CD8-positive, alpha-beta memory T cell (primary cell): Measurements from ENCODE around the gene RIF1. TPM values are rescaled to one million over a fixed set of nuclear protein-coding genes. Genes with fewer than 3 reads are reported as not detected.

Experiments used
- CTCF ChIA-PET: fragments of 350-600 bp; sonication (Branson Sonifier 250); formaldehyde crosslinking; loops from one replicate; lab custom pipeline; 2021; ENCODE audit warnings: antibody characterized with exemption; lab: Charles Lee
- POLR2A ChIA-PET: fragments of 350-600 bp; sonication (Branson Sonifier 250); formaldehyde crosslinking; loops from one replicate; lab custom pipeline; 2021; ENCODE audit warnings: antibody characterized with exemption; lab: Charles Lee
- DNase-seq, 5 donors: peaks; one replicate each; pipeline versions ENCODE4 v3.0.0 to v3.0.0-alpha.2; 2020 to 2022; ENCODE audit warnings: mixed read lengths in 1 of 5
- H3K27ac ChIP-seq: one replicate; pipeline ENCODE4 v1.7.0; 2013; ENCODE audit warnings: low read depth, mild to moderate bottlenecking, low read length, moderate library complexity
- H3K27me3 ChIP-seq: 2 replicates; pipeline ENCODE4 v1.7.0; 2013; ENCODE audit warnings: low read length, mild to moderate bottlenecking; ENCODE audit not compliant: insufficient read depth, poor library complexity, severe bottlenecking
- H3K36me3 ChIP-seq: 2 replicates; pipeline ENCODE4 v1.7.0; 2013; ENCODE audit warnings: mild to moderate bottlenecking, low read length, moderate library complexity; ENCODE audit not compliant: insufficient read depth
- H3K4me1 ChIP-seq: 2 replicates; pipeline ENCODE4 v1.7.0; 2013; ENCODE audit warnings: mild to moderate bottlenecking, low read length, moderate library complexity; ENCODE audit not compliant: insufficient read depth
- H3K4me3 ChIP-seq: 2 replicates; pipeline ENCODE4 v1.7.0; 2013; ENCODE audit warnings: mild to moderate bottlenecking, low read length
- H3K9me3 ChIP-seq: 2 replicates; pipeline ENCODE4 v1.7.0; 2013; ENCODE audit warnings: mild to moderate bottlenecking, low read length
- H3K27ac Mint-ChIP-seq, 8 donors: one replicate each; pipeline ENCODE4 v1.8.0; 2020 to 2021; ENCODE audit warnings: mixed read lengths in 8 of 8, mild to moderate bottlenecking in 6 of 8, inconsistent platforms in 3 of 8, moderate library complexity in 3 of 8
- H3K27me3 Mint-ChIP-seq, 2 donors: one replicate each; pipeline ENCODE4 v1.8.0; 2020 to 2021; ENCODE audit warnings: mixed read lengths in 2 of 2, mild to moderate bottlenecking in 1 of 2, moderate library complexity in 1 of 2
- H3K36me3 Mint-ChIP-seq, 3 donors: one replicate each; pipeline ENCODE4 v1.8.0; 2020 to 2021; ENCODE audit warnings: mixed read lengths in 3 of 3, inconsistent platforms in 1 of 3, mild to moderate bottlenecking in 1 of 3
- H3K4me1 Mint-ChIP-seq, 3 donors: one replicate each; pipeline ENCODE4 v1.8.0; 2020 to 2021; ENCODE audit warnings: mixed read lengths in 3 of 3, inconsistent platforms in 1 of 3, mild to moderate bottlenecking in 1 of 3
- H3K4me3 Mint-ChIP-seq, 7 donors: one replicate each; pipeline ENCODE4 v1.8.0; 2020 to 2021; ENCODE audit warnings: mixed read lengths in 7 of 7, mild to moderate bottlenecking in 6 of 7, moderate library complexity in 4 of 7, inconsistent platforms in 2 of 7
- H3K9me3 Mint-ChIP-seq, 5 donors: one replicate each; pipeline ENCODE4 v1.8.0; 2020 to 2022; ENCODE audit warnings: mixed read lengths in 5 of 5, mild to moderate bottlenecking in 3 of 5, moderate library complexity in 2 of 5, inconsistent platforms in 1 of 5
- polyA plus RNA-seq: library from polyadenylated mRNA; unstranded; fragments of 300-500 nt; fragmentation: Illumina TruSeq; gene quantifications from one replicate; pipeline ENCODE4 v1.2.3, GENCODE V29; 2021
- total RNA-seq, 2 experiments: library from RNA; stranded (reverse); gene quantifications; one replicate each; pipeline ENCODE4 v1.2.3, GENCODE V29; 2021

RIF1 gene
- total and polyA plus RNA-seq, 3 experiments from 2014 or later = 39.5 to 73.1 (median 72.4) TPM

GRCh38 chr2:151380580-151381235, 29.0 kb upstream of the RIF1 start:
- no peak for DNase-seq
- POLR2A ChIA-PET = no interaction called here
- H3K9me3 Mint-ChIP-seq = peaks cover 0 to 3% (median 0%) of the 10 kb centered on the region in 5 donors
- H3K36me3 Mint-ChIP-seq = no peaks in the 10 kb centered on the region
- H3K27me3 Mint-ChIP-seq = peaks cover 0 to 2% of the 10 kb centered on the region in 2 donors
- H3K4me1 ChIP-seq = no peaks in the 10 kb centered on the region
- no peak overlapping the region for H3K4me3 Mint-ChIP-seq
- no peak overlapping the region for H3K4me3 ChIP-seq
- CTCF ChIA-PET = no interaction called here
- H3K4me1 Mint-ChIP-seq = no peaks in the 10 kb centered on the region
- no peaks in the 10 kb centered on the region for H3K9me3 ChIP-seq
- H3K27ac Mint-ChIP-seq = no peak overlapping the region
- H3K36me3 ChIP-seq = no peaks in the 10 kb centered on the region
- H3K27ac ChIP-seq = no peak overlapping the region
- H3K27me3 ChIP-seq = no peaks in the 10 kb centered on the region

GRCh38 chr2:151381266-151381665, 28.4 kb upstream of the RIF1 start:
- CTCF ChIA-PET = no interaction called here
- Mint-ChIP-seq H3K27me3 (peaks cover 0 to 2% of the 10 kb centered on the region in 2 donors), H3K36me3 (no peaks in the 10 kb centered on the region), H3K4me1 (no peaks in the 10 kb centered on the region), H3K27ac (no peak overlapping the region), H3K4me3 (no peak overlapping the region), H3K9me3 (peaks cover 0 to 3% (median 0%) of the 10 kb centered on the region in 5 donors)
- POLR2A ChIA-PET = no interaction called here
- no peak overlapping the region for H3K27ac ChIP-seq
- no peaks in the 10 kb centered on the region for H3K9me3 ChIP-seq
- H3K4me1 ChIP-seq = no peaks in the 10 kb centered on the region
- no peaks in the 10 kb centered on the region for H3K36me3 ChIP-seq
- no peak overlapping the region for H3K4me3 ChIP-seq
- no peak for DNase-seq
- H3K27me3 ChIP-seq = no peaks in the 10 kb centered on the region

- Histone ChIP-seq H3K36me3 (no peaks in the 10 kb centered on the region), H3K27ac (no peak overlapping the region), H3K27me3 (no peaks in the 10 kb centered on the region), H3K4me3 (no peak overlapping the region), H3K9me3 (no peaks in the 10 kb centered on the region), H3K4me1 (no peaks in the 10 kb centered on the region)
- Mint-ChIP-seq H3K4me3 (no peak overlapping the region), H3K36me3 (peaks cover 0 to 4% (median 0%) of the 10 kb centered on the region in 3 donors), H3K27me3 (peaks cover 7 to 13% of the 10 kb centered on the region in 2 donors), H3K4me1 (no peaks in the 10 kb centered on the region), H3K9me3 (peaks cover 0 to 8% (median 3%) of the 10 kb centered on the region in 5 donors), H3K27ac (no peak overlapping the region)
- no peak for DNase-seq
- CTCF ChIA-PET = no interaction called here
- POLR2A ChIA-PET = no interaction called here
Measured at GRCh38 chr2:151388011-151388410, 21.7 kb upstream of the RIF1 start.

- no peak overlapping the region for H3K4me3 Mint-ChIP-seq
- CTCF ChIA-PET = no interaction called here
- H3K27me3 Mint-ChIP-seq = peaks cover 7 to 14% of the 10 kb centered on the region in 2 donors
- DNase-seq = no peak
- H3K27me3 ChIP-seq = no peaks in the 10 kb centered on the region
- POLR2A ChIA-PET = no interaction called here
- peaks cover 2 to 8% (median 4%) of the 10 kb centered on the region in 5 donors for H3K9me3 Mint-ChIP-seq
- H3K27ac ChIP-seq = no peak overlapping the region
- no peak overlapping the region for H3K4me3 ChIP-seq
- H3K36me3 Mint-ChIP-seq = peaks cover 0 to 4% (median 0%) of the 10 kb centered on the region in 3 donors
- H3K36me3 ChIP-seq = no peaks in the 10 kb centered on the region
- no peaks in the 10 kb centered on the region for H3K4me1 Mint-ChIP-seq
- H3K9me3 ChIP-seq = no peaks in the 10 kb centered on the region
- H3K4me1 ChIP-seq = no peaks in the 10 kb centered on the region
- no peak overlapping the region for H3K27ac Mint-ChIP-seq
Measured at GRCh38 chr2:151391436-151391835, 18.3 kb upstream of the RIF1 start.

GRCh38 chr2:151394509-151394908, 15.2 kb upstream of the RIF1 start:
- Mint-ChIP-seq H3K4me1 (no peaks in the 10 kb centered on the region), H3K27me3 (peaks cover 10 to 14% of the 10 kb centered on the region in 2 donors), H3K27ac (no peak overlapping the region), H3K4me3 (no peak overlapping the region), H3K36me3 (peaks cover 0 to 4% (median 0%) of the 10 kb centered on the region in 3 donors), H3K9me3 (peaks cover 2 to 8% (median 4%) of the 10 kb centered on the region in 5 donors)
- no peak for DNase-seq
- no peaks in the 10 kb centered on the region for H3K36me3 ChIP-seq
- ChIA-PET CTCF (no interaction called here), POLR2A (no interaction called here)
- no peaks in the 10 kb centered on the region for H3K9me3 ChIP-seq
- H3K4me3 ChIP-seq = no peak overlapping the region
- no peaks in the 10 kb centered on the region for H3K4me1 ChIP-seq
- H3K27me3 ChIP-seq = no peaks in the 10 kb centered on the region
- H3K27ac ChIP-seq = no peak overlapping the region

- H3K4me3 Mint-ChIP-seq = no peak overlapping the region
- peaks cover 0 to 4% (median 1%) of the 10 kb centered on the region in 5 donors for H3K9me3 Mint-ChIP-seq
- no peaks in the 10 kb centered on the region for H3K9me3 ChIP-seq
- no peaks in the 10 kb centered on the region for H3K27me3 ChIP-seq
- ChIA-PET POLR2A (interaction anchor here (0.5 kb wide), 1 partner anchor 145 kb away, joined by 3 read pairs; no protein-coding TSS in a partner anchor), CTCF (no interaction called here)
- no peaks in the 10 kb centered on the region for H3K4me1 Mint-ChIP-seq
- no peaks in the 10 kb centered on the region for H3K36me3 Mint-ChIP-seq
- no peaks in the 10 kb centered on the region for H3K4me1 ChIP-seq
- H3K4me3 ChIP-seq = no peak overlapping the region
- DNase-seq = no peak
- peak overlapping the region in 1 of 8 donors; percentile 14 for H3K27ac Mint-ChIP-seq
- H3K27me3 Mint-ChIP-seq = peaks cover 10 to 14% of the 10 kb centered on the region in 2 donors
- no peaks in the 10 kb centered on the region for H3K36me3 ChIP-seq
- H3K27ac ChIP-seq = no peak overlapping the region
Measured at GRCh38 chr2:151395509-151396374, 14.0 kb upstream of the RIF1 start.

GRCh38 chr2:151399981-151400380, 9.7 kb upstream of the RIF1 start:
- no peak overlapping the region for H3K4me3 Mint-ChIP-seq
- no peaks in the 10 kb centered on the region for H3K27me3 ChIP-seq
- H3K36me3 Mint-ChIP-seq = no peaks in the 10 kb centered on the region
- H3K4me3 ChIP-seq = no peak overlapping the region
- no peaks in the 10 kb centered on the region for H3K9me3 Mint-ChIP-seq
- no peak overlapping the region for H3K27ac ChIP-seq
- no peak overlapping the region for H3K27ac Mint-ChIP-seq
- H3K4me1 ChIP-seq = no peaks in the 10 kb centered on the region
- no peak for DNase-seq
- H3K9me3 ChIP-seq = no peaks in the 10 kb centered on the region
- H3K27me3 Mint-ChIP-seq = peaks cover 0 to 2% of the 10 kb centered on the region in 2 donors
- ChIA-PET POLR2A (no interaction called here), CTCF (no interaction called here)
- no peaks in the 10 kb centered on the region for H3K36me3 ChIP-seq
- H3K4me1 Mint-ChIP-seq = no peaks in the 10 kb centered on the region

GRCh38 chr2:151401149-151401548, 8.6 kb upstream of the RIF1 start:
- no peak overlapping the region for H3K27ac Mint-ChIP-seq
- H3K9me3 Mint-ChIP-seq = no peaks in the 10 kb centered on the region
- Histone ChIP-seq H3K4me3 (no peak overlapping the region), H3K27me3 (no peaks in the 10 kb centered on the region), H3K9me3 (no peaks in the 10 kb centered on the region), H3K27ac (no peak overlapping the region), H3K4me1 (no peaks in the 10 kb centered on the region), H3K36me3 (no peaks in the 10 kb centered on the region)
- H3K27me3 Mint-ChIP-seq = peaks cover 0 to 2% of the 10 kb centered on the region in 2 donors
- ChIA-PET POLR2A (no interaction called here), CTCF (no interaction called here)
- no peak for DNase-seq
- H3K36me3 Mint-ChIP-seq = no peaks in the 10 kb centered on the region
- H3K4me1 Mint-ChIP-seq = no peaks in the 10 kb centered on the region
- no peak overlapping the region for H3K4me3 Mint-ChIP-seq
